Loucy (cell line): Measurements from ENCODE around the gene H2AZ2.

Experiments used
- EZH2phosphoT487 ChIP-seq: fragments of 200-600 bp; IDR thresholded peaks from 2 replicates; pipeline ENCODE4 v1.6.1; 2018; ENCODE audit warnings: antibody characterized with exemption, mild to moderate bottlenecking, moderate library complexity, borderline replicate concordance
- TF ChIP-seq, protein P1 (sequence below): fragments of 200-600 bp; sonication (generic); conservative IDR thresholded peaks from 2 replicates; pipeline ENCODE4 v1.5.1; 2014; ENCODE audit warnings: mild to moderate bottlenecking, antibody characterized with exemption, low read length

GRCh38 chr7:44798649-44799305, 49.1 kb downstream of the H2AZ2 start:
- TF ChIP-seq, protein P1, sequence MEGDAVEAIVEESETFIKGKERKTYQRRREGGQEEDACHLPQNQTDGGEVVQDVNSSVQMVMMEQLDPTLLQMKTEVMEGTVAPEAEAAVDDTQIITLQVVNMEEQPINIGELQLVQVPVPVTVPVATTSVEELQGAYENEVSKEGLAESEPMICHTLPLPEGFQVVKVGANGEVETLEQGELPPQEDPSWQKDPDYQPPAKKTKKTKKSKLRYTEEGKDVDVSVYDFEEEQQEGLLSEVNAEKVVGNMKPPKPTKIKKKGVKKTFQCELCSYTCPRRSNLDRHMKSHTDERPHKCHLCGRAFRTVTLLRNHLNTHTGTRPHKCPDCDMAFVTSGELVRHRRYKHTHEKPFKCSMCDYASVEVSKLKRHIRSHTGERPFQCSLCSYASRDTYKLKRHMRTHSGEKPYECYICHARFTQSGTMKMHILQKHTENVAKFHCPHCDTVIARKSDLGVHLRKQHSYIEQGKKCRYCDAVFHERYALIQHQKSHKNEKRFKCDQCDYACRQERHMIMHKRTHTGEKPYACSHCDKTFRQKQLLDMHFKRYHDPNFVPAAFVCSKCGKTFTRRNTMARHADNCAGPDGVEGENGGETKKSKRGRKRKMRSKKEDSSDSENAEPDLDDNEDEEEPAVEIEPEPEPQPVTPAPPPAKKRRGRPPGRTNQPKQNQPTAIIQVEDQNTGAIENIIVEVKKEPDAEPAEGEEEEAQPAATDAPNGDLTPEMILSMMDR: no peak
- no peak for TF ChIP-seq EZH2phosphoT487
